ENCODE data around the gene PDLIM5.

GRCh38 chr4:94701631-94702300, 250.0 kb downstream of the PDLIM5 start:
- TF ChIP-seq CTCF (IDR thresholded peaks at IDR 0.05 in 4 of 5, conservative IDR thresholded peaks at IDR 0.05 in 1 of 5) = no peak
- no peak for TF ChIP-seq POLR2A (IDR thresholded peaks at IDR 0.05)
